ENCODE measurements around the gene MYO18A.
"Not testable (repeated sequence)": the region's sequence is repeated elsewhere in the genome, so short reads cannot be mapped to it uniquely, and the experiment has no call there.

The MYO18A gene

GRCh38 chr17:29095439-29095838, 84.8 kb downstream of the MYO18A start:
- no peak for DNase-seq

- DNase-seq, result no peak
These were observed 86.0 kb downstream of the MYO18A start for GRCh38 chr17:29094101-29094708.

GRCh38 chr17:29093090-29093871, 86.9 kb downstream of the MYO18A start:
- DNase-seq, result no peak

- no peak for DNase-seq
These were observed 88.5 kb downstream of the MYO18A start for GRCh38 chr17:29091606-29092289.

GRCh38 chr17:29090750-29091605, 89.2 kb downstream of the MYO18A start:
- DNase-seq, result no peak

- no peak for DNase-seq
These were observed 90.1 kb downstream of the MYO18A start for GRCh38 chr17:29090108-29090507.

GRCh38 chr17:29089601-29090044, 90.6 kb downstream of the MYO18A start:
- no peak for DNase-seq

- not testable (repeated sequence) for DNase-seq
These were observed 91.4 kb downstream of the MYO18A start for GRCh38 chr17:29088782-29089181.

- no peak for DNase-seq
These were observed 93.4 kb downstream of the MYO18A start for GRCh38 chr17:29086628-29087332.

- no peak for DNase-seq
These were observed 95.0 kb downstream of the MYO18A start for GRCh38 chr17:29085223-29085622.

GRCh38 chr17:29084541-29085146, 95.6 kb downstream of the MYO18A start:
- DNase-seq, result peak; percentile 68

- DNase-seq, result no peak
These were observed 99.2 kb downstream of the MYO18A start for GRCh38 chr17:29080965-29081364.

- no peak for DNase-seq
These were observed 99.9 kb downstream of the MYO18A start for GRCh38 chr17:29080323-29080722.

- DNase-seq, result no peak
These were observed 100.3 kb downstream of the MYO18A start for GRCh38 chr17:29079887-29080286.

- no peak for DNase-seq
These were observed 100.8 kb downstream of the MYO18A start for GRCh38 chr17:29079433-29079832.

- no peak for DNase-seq
These were observed 101.8 kb downstream of the MYO18A start for GRCh38 chr17:29078183-29079045.

- no peak for DNase-seq
These were observed 102.9 kb downstream of the MYO18A start for GRCh38 chr17:29077320-29077719.

- no peak for DNase-seq
These were observed 103.5 kb downstream of the MYO18A start for GRCh38 chr17:29076722-29077121.

GRCh38 chr17:29076087-29076486, 104.1 kb downstream of the MYO18A start:
- no peak for DNase-seq

- no peak for DNase-seq
These were observed 105.7 kb downstream of the MYO18A start for GRCh38 chr17:29074488-29074887.

GRCh38 chr17:29073520-29073919, 106.7 kb downstream of the MYO18A start:
- DNase-seq, result no peak
